H1 (cell line): Measurements from ENCODE around the gene INSM1. TPM values are rescaled to one million over a fixed set of nuclear protein-coding genes. Genes with fewer than 3 reads are reported as not detected.

Experiments used
- CTCF ChIA-PET: fragments of 300-600 bp; sonication (Branson Sonifier 250); formaldehyde crosslinking; loops from one replicate; lab custom pipeline; 2021; ENCODE audit not compliant: partially characterized antibody; lab: Charles Lee
- POLR2A ChIA-PET: fragments of 300-600 bp; sonication (Branson Sonifier 250); formaldehyde crosslinking; loops from one replicate; lab custom pipeline; 2021; ENCODE audit warnings: inconsistent platforms; ENCODE audit not compliant: partially characterized antibody; lab: Charles Lee
- DNase-seq, 2 experiments: peaks; one replicate each; pipeline versions ENCODE4 v3.0.0 to v3.0.0-alpha.2; 2010 to 2022; ENCODE audit warnings: low spot score in 2 of 2, low read depth in 1 of 2, mixed read lengths in 1 of 2
- FAIRE-seq: peaks from 2 replicates; lab custom pipeline; 2011; peaks lifted over from hg19 to GRCh38; lab: Jason Lieb, UNC
- H2AFZ ChIP-seq: 2 replicates; pipeline ENCODE4 v1.8.1; 2012; ENCODE audit warnings: low read length, inconsistent platforms
- H2AK5ac ChIP-seq: 2 replicates; pipeline ENCODE4 v1.6.1; 2013; ENCODE audit warnings: low read depth, low read length
- H2BK120ac ChIP-seq: replicated peaks from 2 replicates; pipeline ENCODE3; 2013; ENCODE audit warnings: low read depth, low read length, inconsistent platforms
- H2BK12ac ChIP-seq: 2 replicates; pipeline ENCODE4 v1.6.1; 2013; ENCODE audit warnings: low read depth, low read length
- H2BK15ac ChIP-seq: 2 replicates; pipeline ENCODE4 v1.6.1; 2013; ENCODE audit warnings: low read length
- H2BK20ac ChIP-seq: 2 replicates; pipeline ENCODE4 v1.6.1; 2013; ENCODE audit warnings: low read length
- H2BK5ac ChIP-seq: 2 replicates; pipeline ENCODE4 v1.6.1; 2013; ENCODE audit warnings: low read depth, low read length
- H3K14ac ChIP-seq: 2 replicates; pipeline ENCODE4 v1.6.1; 2013; ENCODE audit warnings: inconsistent platforms; ENCODE audit not compliant: insufficient read length
- H3K18ac ChIP-seq: 2 replicates; pipeline ENCODE4 v1.6.1; 2013; ENCODE audit warnings: low read length; ENCODE audit errors: extremely low read depth
- H3K23ac ChIP-seq: 2 replicates; pipeline ENCODE4 v1.6.1; 2013; ENCODE audit warnings: inconsistent platforms; ENCODE audit not compliant: insufficient read length
- H3K23me2 ChIP-seq: 2 replicates; pipeline ENCODE4 v1.6.1; 2013; ENCODE audit warnings: low read depth, low read length
- H3K27ac ChIP-seq: 2 replicates; pipeline ENCODE4 v1.6.1; 2011; ENCODE audit warnings: low read depth, low read length, inconsistent platforms
- H3K27me3 ChIP-seq, 4 experiments: replicated peaks in 1 of 4; 1 replicate in 1 of 4; 2 replicates in 3 of 4; pipeline versions ENCODE4 v1.6.1 to v1.8.1; 2011 to 2013; ENCODE audit warnings: low read length in 3 of 4, mild to moderate bottlenecking in 3 of 4, inconsistent platforms in 2 of 4, mixed read lengths in 2 of 4, moderate library complexity in 1 of 4; ENCODE audit not compliant: control insufficient read depth in 3 of 4, insufficient read depth in 3 of 4; ENCODE audit errors: extremely low read depth in 1 of 4
- H3K36me3 ChIP-seq, 4 experiments: 2 replicates each; pipeline versions ENCODE4 v1.6.1 to v1.8.1; 2011 to 2013; ENCODE audit warnings: mild to moderate bottlenecking in 4 of 4, low read length in 3 of 4, moderate library complexity in 2 of 4, control low read depth in 1 of 4, inconsistent platforms in 1 of 4; ENCODE audit not compliant: insufficient read depth in 4 of 4, control insufficient read depth in 2 of 4
- H3K4ac ChIP-seq: replicated peaks from 2 replicates; pipeline ENCODE3; 2013; ENCODE audit warnings: low read length, low read depth, mixed read lengths, inconsistent platforms; ENCODE audit not compliant: insufficient read length
- H3K4me1 ChIP-seq, 4 experiments: replicated peaks in 1 of 4; 1 replicate in 1 of 4; 2 replicates in 3 of 4; pipeline versions ENCODE4 v1.6.1 to v1.8.1; 2011 to 2013; ENCODE audit warnings: low read length in 3 of 4, inconsistent platforms in 2 of 4, mixed read lengths in 1 of 4; ENCODE audit not compliant: insufficient read depth in 4 of 4, control insufficient read depth in 3 of 4
- H3K4me2 ChIP-seq, 2 experiments: 2 replicates each; pipeline versions ENCODE4 v1.6.1 to v1.8.1; 2011 to 2013; ENCODE audit warnings: low read depth in 2 of 2, low read length in 2 of 2, control low read depth in 1 of 2, inconsistent platforms in 1 of 2, mild to moderate bottlenecking in 1 of 2; ENCODE audit not compliant: insufficient read depth in 1 of 2
- H3K4me3 ChIP-seq, 4 experiments: fragments of 200-600, 300-600 bp in 1 of 4; sonication (generic), shearing (Covaris generic), sonication (Bioruptor Twin) in 1 of 4; 2 replicates each; pipeline versions ENCODE4 v1.5.1 to v1.8.1; 2011 to 2016; ENCODE audit warnings: low read length in 4 of 4, low read depth in 3 of 4, control low read depth in 2 of 4, inconsistent platforms in 2 of 4, mild to moderate bottlenecking in 2 of 4, mixed read lengths in 1 of 4, moderate library complexity in 1 of 4; ENCODE audit not compliant: insufficient read depth in 2 of 4; ENCODE audit errors: extremely low read depth in 1 of 4
- H3K56ac ChIP-seq: replicated peaks from 2 replicates; pipeline ENCODE3; 2013; ENCODE audit warnings: low read depth, mild to moderate bottlenecking, mixed read lengths, low read length, inconsistent platforms; ENCODE audit not compliant: insufficient read length
- H3K79me1 ChIP-seq: 2 replicates; pipeline ENCODE4 v1.6.1; 2013; ENCODE audit warnings: low read depth, low read length, control low read depth
- H3K79me2 ChIP-seq, 2 experiments: 2 replicates each; pipeline versions ENCODE4 v1.6.1 to v1.8.1; 2012 to 2013; ENCODE audit warnings: low read length in 2 of 2, mild to moderate bottlenecking in 2 of 2, inconsistent platforms in 1 of 2; ENCODE audit not compliant: insufficient read depth in 2 of 2, control insufficient read depth in 1 of 2
- H3K9ac ChIP-seq, 4 experiments: replicated peaks in 1 of 4; 1 replicate in 1 of 4; 2 replicates in 3 of 4; pipeline versions ENCODE4 v1.6.1 to v1.8.1; 2011 to 2013; ENCODE audit warnings: low read depth in 3 of 4, low read length in 3 of 4, control low read depth in 2 of 4, mild to moderate bottlenecking in 2 of 4, moderate library complexity in 2 of 4, inconsistent platforms in 1 of 4; ENCODE audit errors: extremely low read depth in 1 of 4
- H3K9me3 ChIP-seq, 2 experiments: 2 replicates each; pipeline versions ENCODE4 v1.6.1 to v1.8.1; 2012 to 2013; ENCODE audit warnings: mild to moderate bottlenecking in 2 of 2, moderate library complexity in 2 of 2, control low read depth in 1 of 2, inconsistent platforms in 1 of 2, low read depth in 1 of 2, low read length in 1 of 2, mixed read lengths in 1 of 2; ENCODE audit not compliant: insufficient read depth in 2 of 2
- H4K20me1 ChIP-seq, 2 experiments: replicated peaks in 1 of 2; 2 replicates each; pipeline versions ENCODE3 to v1.8.1; 2011 to 2013; ENCODE audit warnings: inconsistent platforms in 2 of 2, low read length in 2 of 2, mild to moderate bottlenecking in 1 of 2; ENCODE audit not compliant: insufficient read depth in 2 of 2, control insufficient read depth in 1 of 2
- H4K5ac ChIP-seq: 2 replicates; pipeline ENCODE4 v1.6.1; 2013; ENCODE audit warnings: low read length, low read depth, mixed read lengths, inconsistent platforms; ENCODE audit not compliant: insufficient read length
- H4K8ac ChIP-seq: 2 replicates; pipeline ENCODE4 v1.8.0; 2013; ENCODE audit warnings: mild to moderate bottlenecking, moderate library complexity, low read length, inconsistent platforms; ENCODE audit not compliant: insufficient read depth; ENCODE audit errors: extremely low read depth
- H4K91ac ChIP-seq: replicated peaks from 2 replicates; pipeline ENCODE3; 2013; ENCODE audit warnings: low read length, mixed read lengths, inconsistent platforms; ENCODE audit not compliant: insufficient read length
- CTBP2 ChIP-seq: IDR thresholded peaks from 2 replicates; pipeline ENCODE4 v1.7.0; 2011; ENCODE audit warnings: borderline replicate concordance, mild to moderate bottlenecking, moderate library complexity, mixed read lengths, low read length; ENCODE audit not compliant: insufficient read depth, insufficient read length
- TAF7 ChIP-seq: optimal IDR thresholded peaks from 2 replicates; pipeline ENCODE3; 2011; ENCODE audit warnings: low read depth, mild to moderate bottlenecking, inconsistent platforms, low read length, moderate library complexity, borderline replicate concordance
- WGBS, 2 experiments: shearing (Covaris generic) in 1 of 2; methylation state at CpG; one replicate each; pipeline versions ENCODE4 v1.1.6 to v1.1.7; 2013 to 2015; ENCODE audit warnings: low lambda C conversion rate in 2 of 2, mixed read lengths in 2 of 2, inconsistent platforms in 1 of 2, low coverage in 1 of 2, missing lambda C conversion rate in 1 of 2; ENCODE audit not compliant: insufficient replicate concordance in 2 of 2, insufficient coverage in 1 of 2, insufficient read length in 1 of 2; ENCODE audit errors: extremely low coverage in 1 of 2, missing lambda C conversion rate in 1 of 2; 5-methylcytosine and 5-hydroxymethylcytosine counted together
- polyA plus RNA-seq, 7 experiments: library from polyadenylated mRNA; depleted of rRNA in 3 of 7; stranded (reverse) in 5 of 7; unstranded in 2 of 7; fragments of >200 nt in 5 of 7; fragments of 200-250 nt in 2 of 7; gene quantifications; 1 replicate in 5 of 7; 2 replicates in 1 of 7; 4 replicates in 1 of 7; pipeline versions ENCODE4 v1.2.1 to v1.2.3, GENCODE V29; 2011 to 2013; ENCODE audit warnings: missing spikeins in 2 of 7, mixed read lengths in 2 of 7
- total RNA-seq: library from RNA; stranded (reverse); fragmentation: NEBNext Ultra II Directional; extraction: Animal tissue kit (Norgen Biotek cat#: 25700); gene quantifications from 2 replicates; pipeline ENCODE4 v1.2.1, GENCODE V29; 2021

INSM1 gene
- total and polyA plus RNA-seq, 2 of the 8 experiments (the other 6 are each of a cell fraction or from before 2014, with no cell fraction given) = 0.86 to 2.5 TPM

DNA sequence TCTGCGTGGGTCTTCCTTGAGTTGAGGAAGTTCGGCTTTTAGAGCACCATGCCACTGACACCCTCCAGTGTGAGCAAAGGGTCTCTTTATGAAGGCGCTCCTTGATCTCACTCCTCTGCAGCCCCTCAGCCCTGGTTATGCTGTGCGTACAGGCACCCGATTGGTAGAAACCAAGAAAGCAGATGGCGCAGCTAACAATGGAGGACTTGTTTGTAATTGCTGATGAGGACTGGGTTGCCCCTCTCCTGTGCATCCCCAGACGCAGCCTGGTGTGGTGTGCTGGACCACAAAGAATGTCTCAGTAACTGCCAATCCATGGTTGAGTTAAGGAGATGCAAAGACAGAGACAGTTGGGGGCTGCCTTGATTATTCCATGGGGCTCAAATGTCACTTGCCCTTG is 30.2 kb downstream of the INSM1 start:
- no peak overlapping the region for H3K4ac ChIP-seq
- H4K5ac ChIP-seq = no peak overlapping the region
- no peaks in the 10 kb centered on the region; the same call in 1 of the 2 replicates for H3K23me2 ChIP-seq
- H3K9me3 ChIP-seq = no peaks in the 10 kb centered on the region
- H3K4me1 ChIP-seq = peaks cover 0 to 16% (median 12%) of the 10 kb centered on the region in 4 experiments; a peak in 6 of 7 replicates
- no peak overlapping the region for H2AK5ac ChIP-seq
- H3K79me2 ChIP-seq = no peaks in the 10 kb centered on the region
- H2BK5ac ChIP-seq = no peak overlapping the region
- H2BK20ac ChIP-seq = 0 out of 2 replicates have a peak overlapping the region, but pooled peaks have one; percentile 48
- no peak overlapping the region for H2BK12ac ChIP-seq
- H3K27me3 ChIP-seq = no peaks in the 10 kb centered on the region
- H3K23ac ChIP-seq = no peak overlapping the region
- CTCF ChIA-PET = no interaction called here
- no peak overlapping the region for H3K4me3 ChIP-seq
- no peak overlapping the region for H2BK15ac ChIP-seq
- H3K36me3 ChIP-seq = no peaks in the 10 kb centered on the region
- H3K56ac ChIP-seq = no peak overlapping the region
- H3K14ac ChIP-seq = no peak overlapping the region
- H3K9ac ChIP-seq = no peak overlapping the region
- TF ChIP-seq TAF7 = no peak
- no peak for TF ChIP-seq CTBP2
- TF ChIP-seq, all 59 proteins: peak for 0
- Histone ChIP-seq H4K91ac (no peak overlapping the region), H4K8ac (no peak overlapping the region; the same call in 1 of the 2 replicates), H3K27ac (no peak overlapping the region), H3K18ac (no peak overlapping the region), H2AFZ (no peak overlapping the region), H3K4me2 (no peak overlapping the region), H4K20me1 (peaks cover 0 to 2% of the 10 kb centered on the region in 2 experiments), H2BK120ac (no peak overlapping the region), H3K79me1 (no peaks in the 10 kb centered on the region)
- DNase-seq (no peak), FAIRE-seq (no peak)
- POLR2A ChIA-PET = no interaction called here
- WGBS, 2 experiments = 94% methylated on average over 7 of the region's 7 CpGs; no CpG with 5 or more reads in 1 of the 2 experiments
